ENCODE measurements around the gene CHCHD3. TPM values are rescaled to one million over a fixed set of nuclear protein-coding genes. Genes with fewer than 3 reads are reported as not detected.

CHCHD3 gene
- total and polyA plus RNA-seq, 4 donors: 25.5 to 37.8 (median 31.8) TPM

DNA sequence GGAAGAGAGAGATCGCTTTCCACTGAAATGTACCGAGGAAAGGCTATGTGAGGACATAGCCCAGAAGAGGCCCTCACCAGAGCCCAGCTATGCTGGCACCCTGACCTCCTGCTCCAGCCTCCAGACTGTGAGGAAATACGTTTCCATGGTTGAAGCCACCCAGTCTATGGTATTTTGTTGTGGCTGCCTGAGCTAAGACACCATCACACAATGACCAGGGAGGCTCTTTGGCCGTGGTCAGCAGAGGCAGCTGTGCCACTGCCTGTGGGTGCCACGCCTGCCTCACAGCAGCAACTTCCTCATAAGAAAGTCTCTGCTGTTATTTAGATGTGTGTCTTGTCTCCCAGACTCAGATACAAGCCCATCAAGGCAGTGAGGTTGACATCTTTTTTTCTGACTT lies 322.9 kb downstream of the CHCHD3 start:
- Histone ChIP-seq H3K36me3 (ENCODE audit: control insufficient read depth in 4 of 4, insufficient read depth in 3 of 4, low read depth in 1 of 4, low read length in 3 of 4) (no peaks in the 10 kb centered on the region), H3K4me1 (ENCODE audit: control insufficient read depth in 4 of 4, insufficient read depth in 4 of 4, low read length in 3 of 4) (no peaks in the 10 kb centered on the region), H3K9me3 (ENCODE audit: control insufficient read depth in 4 of 4, low read length in 3 of 4) (no peaks in the 10 kb centered on the region), H3K9ac (ENCODE audit: low read depth in 1 of 2, low read length in 2 of 2) (no peak overlapping the region), H3K27me3 (ENCODE audit: control insufficient read depth in 4 of 4, insufficient read depth in 4 of 4, low read length in 3 of 4) (no peaks in the 10 kb centered on the region), H3K4me3 (ENCODE audit: low read depth in 1 of 3, low read length in 3 of 3) (no peak overlapping the region), H3K27ac (ENCODE audit: low read depth in 1 of 2, low read length in 2 of 2) (no peak overlapping the region)
- WGBS: 82% methylated on average over 5 of the region's 5 CpGs
- TF ChIP-seq HNF4G (IDR thresholded peaks at IDR 0.05): no peak
- TF ChIP-seq ATF3 (IDR thresholded peaks at IDR 0.05): no peak
- no peak for TF ChIP-seq JUND (IDR thresholded peaks at IDR 0.05)
- no peak for TF ChIP-seq MAX (IDR thresholded peaks at IDR 0.05)
- TF ChIP-seq GABPA (IDR thresholded peaks at IDR 0.05 in 1 of 2, conservative IDR thresholded peaks at IDR 0.05 in 1 of 2): no peak
- TF ChIP-seq, protein P1, sequence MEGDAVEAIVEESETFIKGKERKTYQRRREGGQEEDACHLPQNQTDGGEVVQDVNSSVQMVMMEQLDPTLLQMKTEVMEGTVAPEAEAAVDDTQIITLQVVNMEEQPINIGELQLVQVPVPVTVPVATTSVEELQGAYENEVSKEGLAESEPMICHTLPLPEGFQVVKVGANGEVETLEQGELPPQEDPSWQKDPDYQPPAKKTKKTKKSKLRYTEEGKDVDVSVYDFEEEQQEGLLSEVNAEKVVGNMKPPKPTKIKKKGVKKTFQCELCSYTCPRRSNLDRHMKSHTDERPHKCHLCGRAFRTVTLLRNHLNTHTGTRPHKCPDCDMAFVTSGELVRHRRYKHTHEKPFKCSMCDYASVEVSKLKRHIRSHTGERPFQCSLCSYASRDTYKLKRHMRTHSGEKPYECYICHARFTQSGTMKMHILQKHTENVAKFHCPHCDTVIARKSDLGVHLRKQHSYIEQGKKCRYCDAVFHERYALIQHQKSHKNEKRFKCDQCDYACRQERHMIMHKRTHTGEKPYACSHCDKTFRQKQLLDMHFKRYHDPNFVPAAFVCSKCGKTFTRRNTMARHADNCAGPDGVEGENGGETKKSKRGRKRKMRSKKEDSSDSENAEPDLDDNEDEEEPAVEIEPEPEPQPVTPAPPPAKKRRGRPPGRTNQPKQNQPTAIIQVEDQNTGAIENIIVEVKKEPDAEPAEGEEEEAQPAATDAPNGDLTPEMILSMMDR (IDR thresholded peaks at IDR 0.05; ENCODE audit: low read depth, low read length, missing input control): no peak
- TF ChIP-seq EGR1 (IDR thresholded peaks at IDR 0.05; ENCODE audit: low read depth in 2 of 2): no peak
- TF ChIP-seq TAF1 (conservative IDR thresholded peaks at IDR 0.05): no peak
- DNase-seq (ENCODE audit: low spot score): no peak

DNA sequence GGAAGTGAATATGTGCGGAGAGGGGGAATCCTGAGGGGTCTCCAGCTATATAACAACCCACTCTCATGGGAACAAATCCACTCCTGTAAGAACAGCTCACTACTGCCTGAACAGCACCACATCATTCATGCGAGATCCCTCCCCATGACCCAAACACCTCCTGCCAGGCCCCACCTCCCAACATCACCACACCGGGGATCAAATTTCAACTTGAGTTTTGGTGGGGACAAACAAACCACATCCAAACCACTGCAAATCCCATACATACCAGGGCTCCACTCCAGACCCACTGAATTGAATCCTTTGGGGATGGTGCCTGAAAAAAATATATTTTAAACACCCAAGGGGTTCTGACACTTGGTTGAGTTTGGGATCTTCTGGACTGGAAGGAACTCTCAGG lies 324.1 kb downstream of the CHCHD3 start:
- Histone ChIP-seq H3K36me3 (ENCODE audit: control insufficient read depth in 4 of 4, insufficient read depth in 3 of 4, low read depth in 1 of 4, low read length in 3 of 4) (no peaks in the 10 kb centered on the region), H3K4me1 (ENCODE audit: control insufficient read depth in 4 of 4, insufficient read depth in 4 of 4, low read length in 3 of 4) (no peaks in the 10 kb centered on the region), H3K4me3 (ENCODE audit: low read depth in 1 of 3, low read length in 3 of 3) (no peak overlapping the region), H3K9ac (ENCODE audit: low read depth in 1 of 2, low read length in 2 of 2) (no peak overlapping the region), H3K9me3 (ENCODE audit: control insufficient read depth in 4 of 4, low read length in 3 of 4) (no peaks in the 10 kb centered on the region), H3K27ac (ENCODE audit: low read depth in 1 of 2, low read length in 2 of 2) (no peak overlapping the region), H3K27me3 (ENCODE audit: control insufficient read depth in 4 of 4, insufficient read depth in 4 of 4, low read length in 3 of 4) (no peaks in the 10 kb centered on the region)
- WGBS: 62% methylated on average over 3 of the region's 3 CpGs
- DNase-seq (ENCODE audit: low spot score): no peak
- no peak for TF ChIP-seq ATF3 (IDR thresholded peaks at IDR 0.05)
- no peak for TF ChIP-seq HNF4G (IDR thresholded peaks at IDR 0.05)
- no peak for TF ChIP-seq YY1 (IDR thresholded peaks at IDR 0.05)
- TF ChIP-seq, protein P1 (IDR thresholded peaks at IDR 0.05; ENCODE audit: low read depth, low read length, missing input control): no peak
- TF ChIP-seq EGR1 (IDR thresholded peaks at IDR 0.05; ENCODE audit: low read depth in 2 of 2): no peak

DNA sequence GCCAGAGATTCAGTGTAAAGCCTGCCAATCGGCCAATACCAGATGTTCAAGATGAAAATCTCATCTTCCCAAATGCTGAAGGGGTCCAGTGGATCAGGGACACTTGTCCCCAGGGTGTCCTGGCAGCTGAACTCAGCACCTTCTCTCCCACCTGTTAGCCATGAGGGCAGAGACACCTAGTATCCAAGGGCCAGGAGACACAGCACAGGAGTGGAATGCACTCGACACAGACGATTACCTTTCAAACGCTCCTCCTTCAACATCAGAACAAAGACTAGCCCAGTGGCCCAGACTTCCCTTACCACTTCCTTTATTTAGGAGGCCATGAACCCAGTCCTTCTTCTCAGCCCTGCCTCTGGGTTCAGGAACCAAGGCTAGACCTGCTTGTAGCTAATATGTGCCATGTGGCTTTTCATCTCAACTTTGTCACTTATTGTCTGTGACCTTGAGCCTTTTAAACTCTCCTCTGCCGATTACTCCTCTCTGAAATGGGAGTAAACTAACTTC lies 325.4 kb downstream of the CHCHD3 start:
- no peaks in the 10 kb centered on the region for H3K27me3 ChIP-seq (ENCODE audit: control insufficient read depth in 4 of 4, insufficient read depth in 4 of 4, low read length in 3 of 4)
- no peaks in the 10 kb centered on the region for H3K4me1 ChIP-seq (ENCODE audit: control insufficient read depth in 4 of 4, insufficient read depth in 4 of 4, low read length in 3 of 4)
- H3K9ac ChIP-seq (ENCODE audit: low read depth in 1 of 2, low read length in 2 of 2): no peak overlapping the region
- H3K4me3 ChIP-seq (ENCODE audit: low read depth in 1 of 3, low read length in 3 of 3): no peak overlapping the region
- WGBS: 72% methylated on average over 5 of the region's 5 CpGs
- no peaks in the 10 kb centered on the region for H3K36me3 ChIP-seq (ENCODE audit: control insufficient read depth in 4 of 4, insufficient read depth in 3 of 4, low read depth in 1 of 4, low read length in 3 of 4)
- DNase-seq (ENCODE audit: low spot score): no peak
- no peak for TF ChIP-seq FOXA2 (IDR thresholded peaks at IDR 0.05)
- TF ChIP-seq, protein P2, sequence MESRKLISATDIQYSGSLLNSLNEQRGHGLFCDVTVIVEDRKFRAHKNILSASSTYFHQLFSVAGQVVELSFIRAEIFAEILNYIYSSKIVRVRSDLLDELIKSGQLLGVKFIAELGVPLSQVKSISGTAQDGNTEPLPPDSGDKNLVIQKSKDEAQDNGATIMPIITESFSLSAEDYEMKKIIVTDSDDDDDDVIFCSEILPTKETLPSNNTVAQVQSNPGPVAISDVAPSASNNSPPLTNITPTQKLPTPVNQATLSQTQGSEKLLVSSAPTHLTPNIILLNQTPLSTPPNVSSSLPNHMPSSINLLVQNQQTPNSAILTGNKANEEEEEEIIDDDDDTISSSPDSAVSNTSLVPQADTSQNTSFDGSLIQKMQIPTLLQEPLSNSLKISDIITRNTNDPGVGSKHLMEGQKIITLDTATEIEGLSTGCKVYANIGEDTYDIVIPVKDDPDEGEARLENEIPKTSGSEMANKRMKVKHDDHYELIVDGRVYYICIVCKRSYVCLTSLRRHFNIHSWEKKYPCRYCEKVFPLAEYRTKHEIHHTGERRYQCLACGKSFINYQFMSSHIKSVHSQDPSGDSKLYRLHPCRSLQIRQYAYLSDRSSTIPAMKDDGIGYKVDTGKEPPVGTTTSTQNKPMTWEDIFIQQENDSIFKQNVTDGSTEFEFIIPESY (IDR thresholded peaks at IDR 0.05): no peak
- TF ChIP-seq ATF3 (IDR thresholded peaks at IDR 0.05): no peak
- no peak for TF ChIP-seq GABPA (IDR thresholded peaks at IDR 0.05 in 1 of 2, conservative IDR thresholded peaks at IDR 0.05 in 1 of 2)
- TF ChIP-seq JUND (IDR thresholded peaks at IDR 0.05): no peak
- no peak for TF ChIP-seq EGR1 (IDR thresholded peaks at IDR 0.05; ENCODE audit: low read depth in 2 of 2)
- no peak for TF ChIP-seq RXRA (IDR thresholded peaks at IDR 0.05)
- TF ChIP-seq RAD21 (IDR thresholded peaks at IDR 0.05): no peak
- H3K9me3 ChIP-seq (ENCODE audit: control insufficient read depth in 4 of 4, low read length in 3 of 4): no peaks in the 10 kb centered on the region
- H3K27ac ChIP-seq (ENCODE audit: low read depth in 1 of 2, low read length in 2 of 2): no peak overlapping the region

Measured in liver (tissue), 9 donors.